Activated T-helper 1 cell treated with anti-CD3 and anti-CD28 coated beads, Interleukin-12 subunit alpha, Interleukin-12 subunit beta, Interleukin-2, Interleukin-4 antibody, amounts not matched to agents 30 ng/mL and 10 ng/mL and 1 ng/mL, durations not matched to agents 14 hours and 24 hours and 36 hours (primary cell): ENCODE results near the gene XBP1. TPM values are rescaled to one million over a fixed set of nuclear protein-coding genes. Genes with fewer than 3 reads are reported as not detected.
A peak's percentile ranks its signal among the peaks of the same experiment; 100 is the strongest.
"Not testable (repeated sequence)": the region's sequence is repeated elsewhere in the genome, so short reads cannot be mapped to it uniquely, and the experiment has no call there.

Source experiments
- DNase-seq: peaks from one replicate; pipeline ENCODE4 v3.0.0; 2021; ENCODE audit warnings: low spot score
- H3K27ac Mint-ChIP-seq: one replicate; pipeline ENCODE4 v1.8.0; 2021; ENCODE audit warnings: mild to moderate bottlenecking, mixed read lengths
- H3K27me3 Mint-ChIP-seq: one replicate; pipeline ENCODE4 v1.8.0; 2022; ENCODE audit warnings: mild to moderate bottlenecking, moderate library complexity, mixed read lengths; ENCODE audit not compliant: insufficient read depth
- H3K36me3 Mint-ChIP-seq: one replicate; pipeline ENCODE4 v1.8.0; 2021; ENCODE audit warnings: low read depth, mixed read lengths
- H3K4me1 Mint-ChIP-seq: one replicate; pipeline ENCODE4 v1.8.0; 2021; ENCODE audit warnings: low read depth, mixed read lengths
- H3K4me3 Mint-ChIP-seq: one replicate; pipeline ENCODE4 v1.8.0; 2021; ENCODE audit warnings: mild to moderate bottlenecking, moderate library complexity, mixed read lengths
- H3K9me3 Mint-ChIP-seq: one replicate; pipeline ENCODE4 v1.8.0; 2021; ENCODE audit warnings: mixed read lengths
- intact Hi-C: fragments of 100-400 bp; cut with micrococcal nuclease; formaldehyde crosslinking; loops from one replicate; pipeline ENCODE4 v1.15.1; 2024
- total RNA-seq: library from RNA; stranded (reverse); gene quantifications from 2 replicates; pipeline ENCODE4 v1.2.3, GENCODE V29; 2022

The XBP1 gene
- total RNA-seq, 1 donor from 2014 or later, result 177 TPM

GRCh38 chr22:28813772-28814518, 13.6 kb upstream of the XBP1 start:
- Mint-ChIP-seq H3K36me3 (peaks cover 26% of the 10 kb centered on the region), H3K27ac (peak overlapping the region; percentile 26), H3K4me3 (peak overlapping the region; percentile 23), H3K27me3 (no peaks in the 10 kb centered on the region), H3K9me3 (no peaks in the 10 kb centered on the region), H3K4me1 (peaks cover 86% of the 10 kb centered on the region)
- intact Hi-C loops, result loop anchor here (5.0 kb wide), 2 partner anchors 93 to 142 kb away; no protein-coding TSS in a partner anchor
- no peak for DNase-seq

- DNase-seq, result no peak
- Mint-ChIP-seq H3K9me3 (no peaks in the 10 kb centered on the region), H3K36me3 (peaks cover 34% of the 10 kb centered on the region), H3K4me3 (peak overlapping the region; percentile 76), H3K27me3 (no peaks in the 10 kb centered on the region), H3K4me1 (peaks cover 78% of the 10 kb centered on the region), H3K27ac (peak overlapping the region; percentile 89)
- intact Hi-C loops, result loop anchor here (1.0 to 5.0 kb wide), 3 partner anchors 39 to 140 kb away; no protein-coding TSS in a partner anchor
These were observed 12.1 kb upstream of the XBP1 start for GRCh38 chr22:28812516-28812915.

- DNase-seq, result peak; percentile 60
- Mint-ChIP-seq H3K36me3 (peaks cover 34% of the 10 kb centered on the region), H3K4me3 (peak overlapping the region; percentile 76), H3K4me1 (peaks cover 81% of the 10 kb centered on the region), H3K27me3 (no peaks in the 10 kb centered on the region), H3K27ac (peak overlapping the region; percentile 89), H3K9me3 (no peaks in the 10 kb centered on the region)
- intact Hi-C loops, result loop anchor here (1.0 to 5.0 kb wide), 4 partner anchors 12 to 139 kb away; no protein-coding TSS in a partner anchor
These were observed 10.6 kb upstream of the XBP1 start for GRCh38 chr22:28810821-28811491.

DNA sequence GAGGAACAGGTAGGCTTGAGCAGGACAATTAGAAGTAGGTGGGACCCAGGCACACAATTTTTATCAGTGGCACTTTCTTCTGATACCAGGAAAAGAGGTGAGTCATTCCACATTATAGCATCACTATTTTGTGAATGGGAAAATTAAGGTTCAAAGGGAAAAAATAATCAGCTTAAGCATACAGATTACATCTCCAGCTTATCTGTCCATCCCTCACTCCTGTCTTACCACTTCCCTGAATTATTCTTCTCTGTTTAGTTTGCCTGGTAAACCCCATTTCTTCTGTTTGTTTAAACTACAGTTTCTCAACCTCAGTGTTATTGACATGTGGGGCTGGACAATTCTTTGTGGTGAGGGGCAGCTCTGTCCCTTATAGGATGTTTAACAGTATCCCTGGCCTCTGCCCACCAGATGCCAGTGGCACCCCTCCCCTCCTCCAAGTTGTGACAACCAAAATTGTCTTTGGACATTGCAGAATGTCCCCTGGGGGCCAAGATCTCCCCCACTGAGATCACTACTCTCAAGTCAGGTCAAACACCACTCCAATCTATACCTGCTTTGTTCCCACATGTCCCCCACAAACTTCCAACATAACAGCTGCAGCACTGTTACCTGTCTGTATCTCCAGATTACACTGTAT, 8.5 kb upstream of the XBP1 start:
- Mint-ChIP-seq H3K4me3 (peak overlapping the region; percentile 58), H3K9me3 (no peaks in the 10 kb centered on the region), H3K27me3 (no peaks in the 10 kb centered on the region), H3K4me1 (peaks cover 65% of the 10 kb centered on the region), H3K27ac (peak overlapping the region; percentile 49), H3K36me3 (peaks cover 22% of the 10 kb centered on the region)
- intact Hi-C loops, result loop anchor here (1.0 kb wide), 1 partner anchor 20 kb away; no protein-coding TSS in a partner anchor
- no peak for DNase-seq

- not testable (repeated sequence) for DNase-seq, H3K27ac Mint-ChIP-seq
- peaks cover 22% of the 10 kb centered on the region for H3K36me3 Mint-ChIP-seq
These were observed 5.1 kb upstream of the XBP1 start for GRCh38 chr22:28805426-28805825.

GRCh38 chr22:28802595-28803123, 2.3 kb upstream of the XBP1 start:
- Mint-ChIP-seq H3K27me3 (peaks cover 2% of the 10 kb centered on the region), H3K4me1 (peaks cover 42% of the 10 kb centered on the region), H3K36me3 (peaks cover 28% of the 10 kb centered on the region), H3K9me3 (no peaks in the 10 kb centered on the region), H3K4me3 (peak overlapping the region; percentile 89), H3K27ac (peak overlapping the region; percentile 86)
- intact Hi-C loops, result no loop called here
- no peak for DNase-seq

More at GRCh38 chr22:28805426-28805825, 5.1 kb upstream of the XBP1 start:
- H3K9me3 Mint-ChIP-seq, H3K27me3 Mint-ChIP-seq, H3K4me3 Mint-ChIP-seq, intact Hi-C loops: not testable (repeated sequence)
- H3K4me1 Mint-ChIP-seq, result peaks cover 49% of the 10 kb centered on the region

DNA sequence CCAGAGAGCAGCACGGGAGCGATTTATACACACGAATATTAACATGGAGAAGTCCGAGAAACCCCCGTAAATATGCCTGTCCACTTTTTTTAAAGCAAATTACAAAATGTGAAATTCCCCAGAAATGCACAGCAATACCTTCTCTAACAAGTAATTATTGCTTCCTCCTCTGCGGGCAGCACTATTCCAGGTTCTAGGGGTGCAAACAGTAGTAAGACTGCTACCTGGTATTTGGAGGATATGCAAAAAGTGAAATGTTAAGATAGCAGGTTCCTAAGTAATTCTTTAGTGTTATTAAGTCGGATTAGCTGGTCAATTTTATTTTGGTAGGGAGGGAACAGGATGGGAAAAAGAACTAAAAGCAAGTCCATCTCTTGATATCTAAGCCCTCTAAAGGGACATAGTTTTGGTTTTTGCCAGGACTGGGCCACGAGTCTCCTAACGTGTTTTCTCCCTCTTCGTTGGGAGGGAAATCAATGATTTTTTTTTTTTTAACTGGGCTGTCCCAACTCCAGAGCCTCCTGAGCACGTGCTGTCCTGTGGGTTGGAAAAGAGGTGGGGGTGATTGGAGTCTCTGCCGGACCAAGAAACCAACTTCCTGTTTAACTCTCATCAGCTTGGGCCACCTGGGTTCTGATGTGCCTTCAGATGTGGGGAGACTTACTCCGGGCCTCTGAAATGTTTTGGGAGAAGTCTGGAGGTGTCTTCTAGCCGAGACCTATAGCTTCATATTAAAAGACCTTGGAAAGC, 1.7 kb upstream of the XBP1 start:
- peak overlapping the region; percentile 89 for H3K4me3 Mint-ChIP-seq
- intact Hi-C loops, result no loop called here

GRCh38 chr22:28799606-28800307, 612 bp downstream of the XBP1 start:
- Mint-ChIP-seq H3K27me3 (peaks cover 2% of the 10 kb centered on the region), H3K4me3 (peak overlapping the region; percentile 96), H3K9me3 (no peaks in the 10 kb centered on the region), H3K4me1 (peaks cover 53% of the 10 kb centered on the region), H3K27ac (peak overlapping the region; percentile 98), H3K36me3 (peaks cover 47% of the 10 kb centered on the region)
- DNase-seq, result no peak
- intact Hi-C loops, result loop anchor here (1.0 to 10.0 kb wide), 10 partner anchors 12 to 881 kb away; partner anchors contain the start of genes HSCB and ZNRF3

More for the DNA sequence above, 1.7 kb upstream of the XBP1 start:
- H3K9me3 Mint-ChIP-seq, result no peaks in the 10 kb centered on the region
- no peak for DNase-seq
- peaks cover 2% of the 10 kb centered on the region for H3K27me3 Mint-ChIP-seq
- H3K36me3 Mint-ChIP-seq, result peaks cover 31% of the 10 kb centered on the region
- peaks cover 44% of the 10 kb centered on the region for H3K4me1 Mint-ChIP-seq
- peak overlapping the region; percentile 86 for H3K27ac Mint-ChIP-seq

DNA sequence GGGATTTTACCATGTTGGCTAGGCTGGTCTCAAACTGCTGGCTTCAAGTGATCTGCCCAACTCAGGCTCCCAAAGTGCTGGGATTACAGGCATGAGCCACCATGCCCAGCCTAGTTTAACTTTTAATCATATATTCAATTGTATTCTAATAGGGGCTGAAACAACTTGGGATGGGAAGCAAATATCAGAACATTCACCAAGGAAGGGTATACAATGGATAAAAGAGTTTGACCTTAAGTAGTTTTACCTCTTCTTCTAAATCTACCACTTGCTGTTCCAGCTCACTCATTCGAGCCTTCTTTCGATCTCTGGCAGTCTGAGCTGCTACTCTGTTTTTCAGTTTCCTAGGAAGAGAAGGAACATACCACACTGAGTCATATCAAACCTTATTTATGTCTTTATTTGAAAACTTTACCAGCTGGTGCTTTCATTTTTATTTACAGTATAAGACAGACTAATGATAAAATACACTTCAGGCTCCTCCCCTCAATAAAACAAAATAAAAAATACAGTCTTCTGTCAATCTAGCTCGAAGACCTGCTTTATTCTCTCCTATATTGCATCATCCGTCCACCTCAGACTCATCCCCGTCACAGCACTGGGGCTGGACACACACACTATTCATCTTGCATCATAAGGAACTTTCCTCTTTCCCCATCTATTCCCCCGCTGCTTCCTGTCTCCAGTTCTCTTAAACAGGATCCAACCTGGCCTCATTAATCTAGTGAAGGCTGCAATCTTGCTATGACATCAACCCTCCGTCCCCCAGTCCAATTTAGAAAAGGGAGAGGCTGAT, 1.4 kb downstream of the XBP1 start:
- intact Hi-C loops, result loop anchor here (1.0 to 10.0 kb wide), 8 partner anchors 12 to 394 kb away; partner anchors contain the start of gene ZNRF3
- peak overlapping the region; percentile 96 for H3K4me3 Mint-ChIP-seq
- DNase-seq, result no peak

GRCh38 chr22:28795932-28796856, 4.2 kb downstream of the XBP1 start:
- Mint-ChIP-seq H3K9me3 (no peaks in the 10 kb centered on the region), H3K27ac (peak overlapping the region; percentile 69), H3K4me1 (peaks cover 68% of the 10 kb centered on the region), H3K36me3 (peaks cover 61% of the 10 kb centered on the region), H3K27me3 (peaks cover 2% of the 10 kb centered on the region), H3K4me3 (peak overlapping the region; percentile 96)
- DNase-seq, result no peak
- intact Hi-C loops, result loop anchor here (5.0 to 10.0 kb wide), 2 partner anchors 124 to 391 kb away; no protein-coding TSS in a partner anchor

More for the DNA sequence above, 1.4 kb downstream of the XBP1 start:
- Mint-ChIP-seq H3K9me3 (no peaks in the 10 kb centered on the region), H3K36me3 (peaks cover 51% of the 10 kb centered on the region), H3K27ac (peak overlapping the region; percentile 98), H3K27me3 (peaks cover 2% of the 10 kb centered on the region), H3K4me1 (peaks cover 60% of the 10 kb centered on the region)
